Amygdala (tissue), 56 donors: ENCODE data around the gene TAL2.
A peak's percentile ranks its signal among the peaks of the same experiment; 100 is the strongest.

ENCODE experiments used
- DNase-seq, 56 donors: peaks; one replicate each; lab custom pipeline; 2025; lab: John Stamatoyannopoulos, UW

The TAL2 gene

GRCh38 chr9:105662184-105663104, at the start of gene TAL2:
Gene TAL2 (plus strand): TSS chr9:105662457. CDS start chr9:105662497, 40 bp downstream.
- no peak for DNase-seq

GRCh38 chr9:105621001-105621400, 41.3 kb upstream of the TAL2 start:
- no peak for DNase-seq

GRCh38 chr9:105625088-105625487, 37.2 kb upstream of the TAL2 start:
- no peak for DNase-seq

GRCh38 chr9:105632807-105633206, 29.4 kb upstream of the TAL2 start:
- DNase-seq = no peak

GRCh38 chr9:105633411-105633810, 28.8 kb upstream of the TAL2 start:
- no peak for DNase-seq

GRCh38 chr9:105636331-105636730, 25.9 kb upstream of the TAL2 start:
- no peak for DNase-seq

- DNase-seq = no peak
Measured at GRCh38 chr9:105637787-105638395, 24.4 kb upstream of the TAL2 start.

GRCh38 chr9:105639936-105640335, 22.3 kb upstream of the TAL2 start:
- no peak for DNase-seq

GRCh38 chr9:105643795-105644194, 18.5 kb upstream of the TAL2 start:
- no peak for DNase-seq

GRCh38 chr9:105646879-105647594, 15.2 kb upstream of the TAL2 start:
- DNase-seq = no peak

GRCh38 chr9:105647595-105648349, 14.5 kb upstream of the TAL2 start:
- no peak for DNase-seq

- DNase-seq = no peak
Measured at GRCh38 chr9:105651806-105652205, 10.5 kb upstream of the TAL2 start.

GRCh38 chr9:105656131-105656921, 5.9 kb upstream of the TAL2 start:
- DNase-seq = peak in 6 of 56 donors; percentile 6 to 38 (median 11)

- DNase-seq = no peak
Measured at GRCh38 chr9:105658351-105658750, 3.9 kb upstream of the TAL2 start.

GRCh38 chr9:105661011-105661410, 1.2 kb upstream of the TAL2 start:
- DNase-seq = peak in 15 of 56 donors; percentile 1 to 61 (median 10)

- no peak for DNase-seq
Measured at GRCh38 chr9:105663914-105664313, 1.7 kb downstream of the TAL2 start.

GRCh38 chr9:105667867-105668266, 5.6 kb downstream of the TAL2 start:
- no peak for DNase-seq

- no peak for DNase-seq
Measured at GRCh38 chr9:105670315-105670714, 8.1 kb downstream of the TAL2 start.

GRCh38 chr9:105670775-105671174, 8.5 kb downstream of the TAL2 start:
- DNase-seq = no peak
